Activated naive CD4-positive, alpha-beta T cell treated with anti-CD3 and anti-CD28 coated beads, Interleukin-2, amount 10 ng/mL, durations not matched to agents 7 days and 5 days (primary cell): ENCODE results near the gene TMEM220.

Source experiments
- CTCF ChIA-PET: fragments of 350-600 bp; sonication (Branson Sonifier 250); formaldehyde crosslinking; loops from one replicate; lab custom pipeline; 2021; ENCODE audit warnings: antibody characterized with exemption; lab: Charles Lee
- DNase-seq: peaks from one replicate; pipeline ENCODE4 v3.0.0-alpha.2; 2020
- H3K27ac Mint-ChIP-seq: one replicate; pipeline ENCODE4 v1.8.0; 2021; ENCODE audit warnings: mild to moderate bottlenecking, moderate library complexity, mixed read lengths
- H3K27me3 Mint-ChIP-seq: one replicate; pipeline ENCODE4 v1.8.0; 2021; ENCODE audit warnings: mild to moderate bottlenecking, mixed read lengths
- H3K36me3 Mint-ChIP-seq: one replicate; pipeline ENCODE4 v1.8.0; 2021; ENCODE audit warnings: mixed read lengths
- H3K4me1 Mint-ChIP-seq: one replicate; pipeline ENCODE4 v1.8.0; 2021; ENCODE audit warnings: mixed read lengths
- H3K4me3 Mint-ChIP-seq: one replicate; pipeline ENCODE4 v1.8.0; 2021; ENCODE audit warnings: mild to moderate bottlenecking, moderate library complexity, mixed read lengths
- H3K9me3 Mint-ChIP-seq: one replicate; pipeline ENCODE4 v1.8.0; 2021; ENCODE audit warnings: mixed read lengths

TMEM220 gene

GRCh38 chr17:10729334-10730193 is at the start of gene TMEM220:
Gene TMEM220, minus strand, starts transcription at chr17:10730023. Its CDS starts 172 bp downstream, at chr17:10729851.
- Mint-ChIP-seq H3K4me3 (peak within 1 kb of the TSS; percentile 88), H3K27ac (peak within 1 kb of the TSS; percentile 42), H3K4me1 (peaks cover 11% of the 10 kb centered on the region), H3K27me3 (peaks cover 38% of the 10 kb centered on the region), H3K36me3 (no peaks in the 10 kb centered on the region), H3K9me3 (no peaks in the 10 kb centered on the region)
- peak; percentile 50 for DNase-seq
- CTCF ChIA-PET, result no interaction called here

- H3K4me1 Mint-ChIP-seq, result no peaks in the 10 kb centered on the region
- no peak overlapping the region for H3K27ac Mint-ChIP-seq
- H3K9me3 Mint-ChIP-seq, result peaks cover 5% of the 10 kb centered on the region
- no peak overlapping the region for H3K4me3 Mint-ChIP-seq
- no peak for DNase-seq
- H3K27me3 Mint-ChIP-seq, result peaks cover 7% of the 10 kb centered on the region
- CTCF ChIA-PET, result no interaction called here
- H3K36me3 Mint-ChIP-seq, result no peaks in the 10 kb centered on the region
Measured at GRCh38 chr17:10779609-10780008, 49.8 kb upstream of the TMEM220 start.

- Mint-ChIP-seq H3K27me3 (peaks cover 7% of the 10 kb centered on the region), H3K36me3 (no peaks in the 10 kb centered on the region), H3K27ac (no peak overlapping the region), H3K4me3 (no peak overlapping the region), H3K4me1 (no peaks in the 10 kb centered on the region), H3K9me3 (peaks cover 5% of the 10 kb centered on the region)
- no peak for DNase-seq
- CTCF ChIA-PET, result no interaction called here
Measured at GRCh38 chr17:10777890-10778289, 48.1 kb upstream of the TMEM220 start.

GRCh38 chr17:10777131-10777807 is 47.4 kb upstream of the TMEM220 start:
- Mint-ChIP-seq H3K4me1 (no peaks in the 10 kb centered on the region), H3K27ac (no peak overlapping the region), H3K27me3 (peaks cover 7% of the 10 kb centered on the region), H3K9me3 (peaks cover 9% of the 10 kb centered on the region), H3K36me3 (no peaks in the 10 kb centered on the region), H3K4me3 (no peak overlapping the region)
- DNase-seq, result no peak
- CTCF ChIA-PET, result no interaction called here

GRCh38 chr17:10776381-10776780 is 46.6 kb upstream of the TMEM220 start:
- Mint-ChIP-seq H3K9me3 (peaks cover 14% of the 10 kb centered on the region), H3K4me1 (no peaks in the 10 kb centered on the region), H3K4me3 (no peak overlapping the region), H3K36me3 (no peaks in the 10 kb centered on the region), H3K27me3 (peaks cover 7% of the 10 kb centered on the region), H3K27ac (no peak overlapping the region)
- DNase-seq, result no peak
- CTCF ChIA-PET, result no interaction called here

GRCh38 chr17:10775740-10776356 is 46.0 kb upstream of the TMEM220 start:
- H3K27me3 Mint-ChIP-seq, result peaks cover 7% of the 10 kb centered on the region
- CTCF ChIA-PET, result no interaction called here
- no peaks in the 10 kb centered on the region for H3K36me3 Mint-ChIP-seq
- H3K9me3 Mint-ChIP-seq, result peaks cover 16% of the 10 kb centered on the region
- no peak overlapping the region for H3K4me3 Mint-ChIP-seq
- H3K27ac Mint-ChIP-seq, result no peak overlapping the region
- no peaks in the 10 kb centered on the region for H3K4me1 Mint-ChIP-seq
- DNase-seq, result no peak

GRCh38 chr17:10775058-10775457 is 45.2 kb upstream of the TMEM220 start:
- H3K4me1 Mint-ChIP-seq, result no peaks in the 10 kb centered on the region
- CTCF ChIA-PET, result no interaction called here
- H3K27me3 Mint-ChIP-seq, result peaks cover 7% of the 10 kb centered on the region
- H3K36me3 Mint-ChIP-seq, result no peaks in the 10 kb centered on the region
- no peak overlapping the region for H3K4me3 Mint-ChIP-seq
- no peak for DNase-seq
- no peak overlapping the region for H3K27ac Mint-ChIP-seq
- H3K9me3 Mint-ChIP-seq, result peaks cover 18% of the 10 kb centered on the region

- Mint-ChIP-seq H3K27me3 (peaks cover 4% of the 10 kb centered on the region), H3K27ac (no peak overlapping the region), H3K36me3 (no peaks in the 10 kb centered on the region), H3K4me3 (no peak overlapping the region), H3K9me3 (peaks cover 18% of the 10 kb centered on the region), H3K4me1 (no peaks in the 10 kb centered on the region)
- no peak for DNase-seq
- CTCF ChIA-PET, result interaction anchor here (1.1 to 2.5 kb wide), 4 partner anchors 11 to 143 kb away, joined by 3 to 7 read pairs (median 4); no protein-coding TSS in a partner anchor
Measured at GRCh38 chr17:10773391-10773790, 43.6 kb upstream of the TMEM220 start.

GRCh38 chr17:10772425-10773380 is 42.9 kb upstream of the TMEM220 start:
- peak; percentile 54 for DNase-seq
- Mint-ChIP-seq H3K27me3 (no peaks in the 10 kb centered on the region), H3K36me3 (no peaks in the 10 kb centered on the region), H3K27ac (no peak overlapping the region), H3K9me3 (peaks cover 18% of the 10 kb centered on the region), H3K4me1 (no peaks in the 10 kb centered on the region), H3K4me3 (no peak overlapping the region)
- CTCF ChIA-PET, result interaction anchor here (0.6 to 2.5 kb wide), 7 partner anchors 10 to 142 kb away, joined by 3 to 7 read pairs (median 3); no protein-coding TSS in a partner anchor

- H3K27me3 Mint-ChIP-seq, result no peaks in the 10 kb centered on the region
- CTCF ChIA-PET, result interaction anchor here (0.7 kb wide), 1 partner anchor 34 kb away, joined by 3 read pairs; no protein-coding TSS in a partner anchor
- H3K27ac Mint-ChIP-seq, result no peak overlapping the region
- H3K4me1 Mint-ChIP-seq, result no peaks in the 10 kb centered on the region
- no peak for DNase-seq
- no peak overlapping the region for H3K4me3 Mint-ChIP-seq
- no peaks in the 10 kb centered on the region for H3K36me3 Mint-ChIP-seq
- peaks cover 18% of the 10 kb centered on the region for H3K9me3 Mint-ChIP-seq
Measured at GRCh38 chr17:10771148-10771547, 41.3 kb upstream of the TMEM220 start.

- H3K4me1 Mint-ChIP-seq, result no peaks in the 10 kb centered on the region
- H3K36me3 Mint-ChIP-seq, result no peaks in the 10 kb centered on the region
- CTCF ChIA-PET, result no interaction called here
- H3K27me3 Mint-ChIP-seq, result no peaks in the 10 kb centered on the region
- no peak overlapping the region for H3K4me3 Mint-ChIP-seq
- peaks cover 13% of the 10 kb centered on the region for H3K9me3 Mint-ChIP-seq
- H3K27ac Mint-ChIP-seq, result no peak overlapping the region
- DNase-seq, result no peak
Measured at GRCh38 chr17:10769840-10770239, 40.0 kb upstream of the TMEM220 start.

- Mint-ChIP-seq H3K4me1 (no peaks in the 10 kb centered on the region), H3K36me3 (no peaks in the 10 kb centered on the region)
- CTCF ChIA-PET, result no interaction called here
Measured at GRCh38 chr17:10768750-10769251, 39.0 kb upstream of the TMEM220 start.

GRCh38 chr17:10767232-10767631 is 37.4 kb upstream of the TMEM220 start:
- CTCF ChIA-PET, result no interaction called here
- no peak overlapping the region for H3K4me3 Mint-ChIP-seq
- DNase-seq, result no peak
- H3K36me3 Mint-ChIP-seq, result no peaks in the 10 kb centered on the region
- H3K4me1 Mint-ChIP-seq, result no peaks in the 10 kb centered on the region
- H3K9me3 Mint-ChIP-seq, result peaks cover 9% of the 10 kb centered on the region
- H3K27me3 Mint-ChIP-seq, result no peaks in the 10 kb centered on the region
- no peak overlapping the region for H3K27ac Mint-ChIP-seq

More at GRCh38 chr17:10768750-10769251, 39.0 kb upstream of the TMEM220 start:
- Mint-ChIP-seq H3K27me3 (no peaks in the 10 kb centered on the region), H3K9me3 (peaks cover 13% of the 10 kb centered on the region), H3K27ac (no peak overlapping the region), H3K4me3 (no peak overlapping the region)
- no peak for DNase-seq
